GM21360 (cell line): Measurements from ENCODE around the gene MKNK2.

Experiments used
- ATAC-seq: cut with Tn5 transposase; IDR thresholded peaks from one replicate; pipeline ENCODE4 v1.9.1; 2021; ENCODE audit warnings: mild to moderate bottlenecking, moderate library complexity; ENCODE audit not compliant: unreplicated experiment

The MKNK2 gene

GRCh38 chr19:2033115-2033824 lies 17.8 kb downstream of the MKNK2 start:
- no peak for ATAC-seq

GRCh38 chr19:2032296-2032941 lies 18.6 kb downstream of the MKNK2 start:
- no peak for ATAC-seq

GRCh38 chr19:2027361-2027760 lies 23.7 kb downstream of the MKNK2 start:
- no peak for ATAC-seq

GRCh38 chr19:2026770-2027169 lies 24.3 kb downstream of the MKNK2 start:
- ATAC-seq = no peak

- no peak for ATAC-seq
Measured at GRCh38 chr19:2022289-2022688, 28.8 kb downstream of the MKNK2 start.

GRCh38 chr19:2021453-2022140 lies 29.4 kb downstream of the MKNK2 start:
- no peak for ATAC-seq

GRCh38 chr19:2018752-2019151 lies 32.3 kb downstream of the MKNK2 start:
- no peak for ATAC-seq

- ATAC-seq = no peak
Measured at GRCh38 chr19:2016041-2016807, 34.8 kb downstream of the MKNK2 start.

GRCh38 chr19:2015608-2015950 lies 35.5 kb downstream of the MKNK2 start, which contains the start of gene BTBD2:
Gene BTBD2, minus strand, starts transcription at chr19:2015714. Its CDS starts 11 bp downstream, at chr19:2015703.
- no peak for ATAC-seq

- no peak for ATAC-seq
Measured at GRCh38 chr19:2014731-2015607, 36.1 kb downstream of the MKNK2 start.

GRCh38 chr19:2014131-2014571 lies 36.9 kb downstream of the MKNK2 start:
- no peak for ATAC-seq

- no peak for ATAC-seq
Measured at GRCh38 chr19:2013683-2013961, 37.4 kb downstream of the MKNK2 start.

GRCh38 chr19:2012941-2013682 lies 37.9 kb downstream of the MKNK2 start:
- ATAC-seq = no peak

- ATAC-seq = no peak
Measured at GRCh38 chr19:2011169-2011568, 39.9 kb downstream of the MKNK2 start.

GRCh38 chr19:2010135-2010668 lies 40.8 kb downstream of the MKNK2 start:
- ATAC-seq = no peak

GRCh38 chr19:2003874-2004273 lies 47.2 kb downstream of the MKNK2 start:
- ATAC-seq = no peak

- no peak for ATAC-seq
Measured at GRCh38 chr19:1999856-2000515, 51.1 kb downstream of the MKNK2 start.

GRCh38 chr19:1998712-1999708 lies 52.0 kb downstream of the MKNK2 start:
- ATAC-seq = no peak
